Activated CD4-positive, alpha-beta T cell treated with anti-CD3 and anti-CD28 coated beads, Interleukin-2, Interleukin-4, amounts not matched to agents 100 ng/mL and 50 ng/mL, durations not matched to agents 16 hours and 8 hours (primary cell): ENCODE results near the gene ALK.

Source experiments
- DNase-seq: peaks from one replicate; pipeline ENCODE4 v3.0.0-alpha.2; 2020; ENCODE audit warnings: low spot score

Gene ALK

DNA sequence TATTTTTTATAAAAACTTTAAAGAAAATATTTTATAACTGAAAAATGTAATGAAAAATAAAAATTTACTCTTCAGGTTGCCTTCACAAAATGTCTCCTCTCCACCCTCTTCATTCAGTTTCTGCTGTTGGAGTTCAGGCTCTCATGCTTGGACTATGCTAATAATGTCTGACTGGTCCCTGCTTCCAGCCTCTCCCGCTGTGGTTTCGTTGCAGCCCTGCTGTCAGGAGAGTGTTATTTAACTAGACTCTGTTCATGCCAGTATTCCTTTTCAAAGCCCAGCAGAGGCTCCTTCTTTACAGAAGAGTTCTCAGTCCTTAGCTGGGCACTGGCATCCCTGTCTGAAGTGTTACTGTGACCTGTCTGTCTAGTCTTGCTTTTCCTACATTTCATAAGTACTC lies 765.8 kb downstream of the ALK start:
- no peak for DNase-seq

GRCh38 chr2:29154610-29155009 lies 766.8 kb downstream of the ALK start:
- DNase-seq, result no peak

GRCh38 chr2:29147963-29148362 lies 773.4 kb downstream of the ALK start:
- no peak for DNase-seq

DNA sequence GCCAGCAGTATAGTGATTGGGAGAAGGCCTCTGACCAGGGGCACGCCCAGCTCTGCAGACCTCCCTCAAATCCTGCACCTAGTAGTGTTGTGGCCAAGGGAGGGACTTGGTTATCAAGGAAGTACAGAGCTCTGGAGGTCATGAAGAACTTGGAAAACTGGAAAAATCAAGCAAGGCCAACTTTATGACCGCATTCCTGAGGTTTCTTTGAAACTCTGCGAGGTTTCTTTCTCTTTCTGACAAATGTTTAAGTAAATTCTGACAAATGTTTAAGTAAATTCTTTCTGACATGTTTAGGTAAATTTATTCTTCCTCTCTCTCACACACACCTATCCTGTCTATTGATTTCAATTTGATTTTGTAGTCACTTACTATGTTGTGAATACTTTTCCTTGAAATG lies 775.2 kb downstream of the ALK start:
- no peak for DNase-seq

- no peak for DNase-seq
Measured at GRCh38 chr2:29143657-29144056, 777.7 kb downstream of the ALK start.
